HCT116 (cell line): ENCODE results near the gene GPR26. TPM values are rescaled to one million over a fixed set of nuclear protein-coding genes. Genes with fewer than 3 reads are reported as not detected.
A peak's percentile ranks its signal among the peaks of the same experiment; 100 is the strongest.

ENCODE experiments used
- ATAC-seq: fragments of 200-7000 bp; cut with Tn5 transposase; 2 replicates; pipeline ENCODE4 v1.9.1; 2020; ENCODE audit warnings: mild to moderate bottlenecking, moderate library complexity
- BruUV-seq: library from RNA; stranded (reverse); fragments of 400-500 nt; replicated peaks from 2 replicates; lab custom pipeline; 2021; lab: Mats Ljungman, UMichigan
- CTCF ChIA-PET: fragments of 300-600 bp; sonication (Branson Sonifier 250); formaldehyde crosslinking; loops from one replicate; lab custom pipeline; 2021; ENCODE audit warnings: antibody characterized with exemption; lab: Charles Lee
- POLR2A ChIA-PET: fragments of 300-600, 350-600 bp; sonication (Branson Sonifier 250); formaldehyde crosslinking; loops from one replicate; lab custom pipeline; 2021; ENCODE audit warnings: antibody characterized with exemption; lab: Charles Lee
- RAD21 ChIA-PET, 2 experiments: fragments of 300-600 bp; sonication (Branson Sonifier 250); formaldehyde crosslinking; loops; one replicate each; lab custom pipeline; 2023; ENCODE audit warnings: low total read pairs in 2 of 2; ENCODE audit not compliant: uncharacterized antibody in 2 of 2, unreplicated experiment in 2 of 2, low non-redundant PET in 1 of 2; lab: Charles Lee
- DNase-seq: peaks from one replicate; pipeline ENCODE4 v3.0.0-alpha.2; 2010; ENCODE audit warnings: low read depth, low spot score
- H2AFZ ChIP-seq: fragments of 200-600 bp; shearing (Covaris generic), sonication (generic); 2 replicates; pipeline ENCODE4 v1.6.1; 2017; ENCODE audit warnings: low read depth, mixed run types, mixed read lengths, antibody characterized with exemption, low read length; ENCODE audit not compliant: poor library complexity, severe bottlenecking
- H3K27ac ChIP-seq: 2 replicates; pipeline ENCODE4 v1.5.1; 2012; ENCODE audit warnings: low read depth, low read length
- H3K27me3 ChIP-seq: fragments of 200-600 bp; sonication (generic); 2 replicates; pipeline ENCODE4 v1.6.1; 2016; ENCODE audit warnings: mixed run types, low read length, mixed read lengths; ENCODE audit not compliant: insufficient read depth
- H3K36me3 ChIP-seq, 2 experiments: fragments of 200-500 bp in 1 of 2; fragments of 200-600 bp in 1 of 2; sonication (Bioruptor generic) in 1 of 2; sonication (generic) in 1 of 2; 2 replicates each; pipeline versions ENCODE4 v1.5.1 to v1.6.1; 2014 to 2016; ENCODE audit warnings: low read length in 2 of 2, inconsistent platforms in 1 of 2, mixed read lengths in 1 of 2, mixed run types in 1 of 2; ENCODE audit not compliant: insufficient read depth in 2 of 2, control insufficient read depth in 1 of 2
- H3K4me1 ChIP-seq, 2 experiments: fragments of 200-600 bp in 1 of 2; sonication (generic) in 1 of 2; 2 replicates each; pipeline versions ENCODE4 v1.5.1 to v1.6.1; 2012 to 2017; ENCODE audit warnings: low read length in 2 of 2, inconsistent platforms in 1 of 2, mild to moderate bottlenecking in 1 of 2, mixed read lengths in 1 of 2, mixed run types in 1 of 2, moderate library complexity in 1 of 2; ENCODE audit not compliant: insufficient read depth in 2 of 2, control insufficient read depth in 1 of 2
- H3K4me2 ChIP-seq: fragments of 200-600 bp; sonication (generic); 2 replicates; pipeline ENCODE4 v1.6.1; 2017; ENCODE audit warnings: mixed run types, low read length, mixed read lengths
- H3K4me3 ChIP-seq, 2 experiments: fragments of 200-600 bp in 1 of 2; sonication (generic) in 1 of 2; replicated peaks in 1 of 2; 2 replicates each; pipeline ENCODE4 v1.5.1; 2011 to 2016; ENCODE audit warnings: low read length in 2 of 2, control low read depth in 1 of 2, low read depth in 1 of 2, mild to moderate bottlenecking in 1 of 2, mixed read lengths in 1 of 2, mixed run types in 1 of 2
- H3K79me2 ChIP-seq: fragments of 200-600 bp; sonication (generic); 2 replicates; pipeline ENCODE4 v1.6.1; 2017; ENCODE audit warnings: mild to moderate bottlenecking, mixed run types, low read length, moderate library complexity, mixed read lengths; ENCODE audit not compliant: insufficient read depth
- H3K9ac ChIP-seq: fragments of 200-600 bp; sonication (generic); 2 replicates; pipeline ENCODE4 v1.6.1; 2016; ENCODE audit warnings: low read length, mixed read lengths
- H3K9me2 ChIP-seq: fragments of 200-600 bp; sonication (generic), shearing (Covaris generic); 2 replicates; pipeline ENCODE4 v1.6.1; 2017; ENCODE audit warnings: mixed run types, mild to moderate bottlenecking, moderate library complexity; ENCODE audit not compliant: insufficient read depth
- H3K9me3 ChIP-seq, 2 experiments: fragments of 200-500 bp in 1 of 2; fragments of 200-600 bp in 1 of 2; sonication (Bioruptor generic) in 1 of 2; sonication (generic) in 1 of 2; 2 replicates each; pipeline ENCODE4 v1.6.1; 2014 to 2017; ENCODE audit warnings: low read length in 2 of 2, mixed read lengths in 2 of 2, inconsistent platforms in 1 of 2, low read depth in 1 of 2, mild to moderate bottlenecking in 1 of 2, mixed run types in 1 of 2, moderate library complexity in 1 of 2; ENCODE audit not compliant: control insufficient read depth in 1 of 2, insufficient read depth in 1 of 2
- H4K20me1 ChIP-seq: fragments of 200-600 bp; sonication (generic), shearing (Covaris generic); 2 replicates; pipeline ENCODE4 v1.6.1; 2017; ENCODE audit warnings: mixed run types, mild to moderate bottlenecking, moderate library complexity; ENCODE audit not compliant: insufficient read depth
- ATF3 ChIP-seq: IDR thresholded peaks from 2 replicates; pipeline ENCODE4 v1.6.1; 2012
- CEBPB ChIP-seq: IDR thresholded peaks from 2 replicates; pipeline ENCODE4 v1.6.1; 2012; ENCODE audit warnings: low read depth
- CTCF ChIP-seq, 3 experiments: fragments of 200-600 bp in 1 of 3; sonication (generic) in 1 of 3; IDR thresholded peaks in 2 of 3; conservative IDR thresholded peaks in 1 of 3; 2 replicates each; pipeline ENCODE4 v1.5.1; 2012 to 2017; ENCODE audit warnings: low read depth in 2 of 3, low read length in 2 of 3, antibody characterized with exemption in 1 of 3, borderline replicate concordance in 1 of 3, control low read depth in 1 of 3, mild to moderate bottlenecking in 1 of 3, mixed read lengths in 1 of 3, mixed run types in 1 of 3, moderate library complexity in 1 of 3; ENCODE audit not compliant: insufficient read depth in 1 of 3
- EGR1 ChIP-seq: IDR thresholded peaks from 2 replicates; pipeline ENCODE4 v1.6.1; 2012; ENCODE audit warnings: low read depth
- FOSL1 ChIP-seq: IDR thresholded peaks from 2 replicates; pipeline ENCODE4 v1.6.1; 2012; ENCODE audit warnings: low read depth
- JUND ChIP-seq: IDR thresholded peaks from 2 replicates; pipeline ENCODE4 v1.6.1; 2012
- MAX ChIP-seq: IDR thresholded peaks from 2 replicates; pipeline ENCODE4 v1.6.1; 2012
- POLR2A ChIP-seq: IDR thresholded peaks from 2 replicates; pipeline ENCODE4 v1.7.0; 2011; ENCODE audit warnings: borderline replicate concordance; ENCODE audit not compliant: insufficient read depth, insufficient read length; ENCODE audit errors: extremely low read depth
- POLR2AphosphoS5 ChIP-seq: IDR thresholded peaks from 2 replicates; pipeline ENCODE4 v1.6.1; 2011; ENCODE audit warnings: mild to moderate bottlenecking, low read depth, low read length, moderate library complexity
- RAD21 ChIP-seq: IDR thresholded peaks from 2 replicates; pipeline ENCODE4 v1.6.1; 2012; ENCODE audit warnings: low read depth, mild to moderate bottlenecking
- TCF7L2 ChIP-seq: IDR thresholded peaks from 2 replicates; pipeline ENCODE4 v1.7.0; 2011; ENCODE audit warnings: borderline replicate concordance, inconsistent platforms; ENCODE audit not compliant: insufficient read depth, insufficient read length; ENCODE audit errors: extremely low read depth
- ZBTB33 ChIP-seq: IDR thresholded peaks from 2 replicates; pipeline ENCODE4 v1.6.1; 2011; ENCODE audit warnings: mild to moderate bottlenecking, low read length, moderate library complexity; ENCODE audit not compliant: insufficient replicate concordance; ENCODE audit errors: extremely low read depth
- intact Hi-C: fragments of 100-400 bp; cut with micrococcal nuclease; formaldehyde crosslinking; loops from 2 replicates; pipeline ENCODE4 v1.10.0; 2022
- total RNA-seq: library from RNA; stranded (reverse); gene quantifications from one replicate; pipeline ENCODE4 v1.2.1, GENCODE V29; 2021; ENCODE audit not compliant: unreplicated experiment

The GPR26 gene
- total RNA-seq, 1 experiment from 2014 or later = not detected

GRCh38 chr10:123655751-123656150 is 10.4 kb upstream of the GPR26 start:
- Histone ChIP-seq H3K4me3 (no peak overlapping the region), H3K36me3 (no peaks in the 10 kb centered on the region), H3K4me1 (no peaks in the 10 kb centered on the region; a peak in 1 of 4 replicates), H3K27me3 (peaks cover 21% of the 10 kb centered on the region), H3K4me2 (no peak overlapping the region), H4K20me1 (no peaks in the 10 kb centered on the region), H3K9me2 (no peaks in the 10 kb centered on the region), H3K9ac (no peak overlapping the region), H3K9me3 (no peaks in the 10 kb centered on the region), H2AFZ (no peak overlapping the region), H3K79me2 (no peaks in the 10 kb centered on the region), H3K27ac (no peak overlapping the region)
- POLR2A ChIA-PET = no interaction called here
- RAD21 ChIA-PET = no interaction called here
- intact Hi-C loops = no loop called here
- TF ChIP-seq TCF7L2 = peak; percentile 22
- TF ChIP-seq RAD21 = peak; percentile 29; the same call in 1 of the 2 replicates
- TF ChIP-seq ATF3 = no peak
- TF ChIP-seq CTCF (IDR thresholded peaks at IDR 0.05 in 2 of 3, conservative IDR thresholded peaks at IDR 0.05 in 1 of 3; ENCODE audit: borderline replicate concordance in 1 of 3, insufficient read depth in 1 of 3, low read depth in 2 of 3, low read length in 2 of 3) = peak; percentile 5 to 30 (median 22); a peak in 2 of 6 replicates
- TF ChIP-seq MAX = no peak
- no peak for TF ChIP-seq JUND
- no peak for DNase-seq
- CTCF ChIA-PET = no interaction called here
- no TSS peak for BruUV-seq
- ATAC-seq = peak; percentile 78

- BruUV-seq = no TSS peak
- peak; percentile 65; the same call in 1 of the 2 replicates for ATAC-seq
Measured at GRCh38 chr10:123663522-123663921, 2.6 kb upstream of the GPR26 start.

More at GRCh38 chr10:123663522-123663921, 2.6 kb upstream of the GPR26 start:
- Histone ChIP-seq H3K27me3 (peaks cover 34% of the 10 kb centered on the region; the same call in 1 of the 2 replicates), H3K4me3 (no peak overlapping the region), H3K9me2 (no peaks in the 10 kb centered on the region), H3K9me3 (no peaks in the 10 kb centered on the region), H3K4me2 (no peak overlapping the region), H3K79me2 (no peaks in the 10 kb centered on the region), H3K27ac (no peak overlapping the region), H3K36me3 (no peaks in the 10 kb centered on the region), H3K4me1 (no peaks in the 10 kb centered on the region), H2AFZ (no peak overlapping the region), H4K20me1 (no peaks in the 10 kb centered on the region), H3K9ac (no peak overlapping the region)
- ChIA-PET RAD21 (interaction anchor here in 1 of 2 experiments (1.0 kb wide), 1 partner anchor 89 kb away, joined by 3 read pairs; no protein-coding TSS in a partner anchor), CTCF (interaction anchor here (0.7 to 1.5 kb wide), 5 partner anchors 78 to 92 kb away, joined by 3 to 20 read pairs (median 4); no protein-coding TSS in a partner anchor), POLR2A (no interaction called here)
- TF ChIP-seq TCF7L2 (no peak), EGR1 (no peak), POLR2A (no peak), FOSL1 (no peak), POLR2AphosphoS5 (no peak), CTCF (IDR thresholded peaks at IDR 0.05 in 2 of 3, conservative IDR thresholded peaks at IDR 0.05 in 1 of 3; ENCODE audit: borderline replicate concordance in 1 of 3, insufficient read depth in 1 of 3, low read depth in 2 of 3, low read length in 2 of 3) (peak in 2 of 3 experiments; percentile 54 to 65; a peak in 4 of 6 replicates), ZBTB33 (no peak), CEBPB (no peak), RAD21 (peak; percentile 77)
- no peak for DNase-seq
- intact Hi-C loops = loop anchor here (1.0 kb wide), 1 partner anchor 80 kb away; no protein-coding TSS in a partner anchor
